ENCODE measurements around the gene ARHGEF40.

The ARHGEF40 gene

DNA sequence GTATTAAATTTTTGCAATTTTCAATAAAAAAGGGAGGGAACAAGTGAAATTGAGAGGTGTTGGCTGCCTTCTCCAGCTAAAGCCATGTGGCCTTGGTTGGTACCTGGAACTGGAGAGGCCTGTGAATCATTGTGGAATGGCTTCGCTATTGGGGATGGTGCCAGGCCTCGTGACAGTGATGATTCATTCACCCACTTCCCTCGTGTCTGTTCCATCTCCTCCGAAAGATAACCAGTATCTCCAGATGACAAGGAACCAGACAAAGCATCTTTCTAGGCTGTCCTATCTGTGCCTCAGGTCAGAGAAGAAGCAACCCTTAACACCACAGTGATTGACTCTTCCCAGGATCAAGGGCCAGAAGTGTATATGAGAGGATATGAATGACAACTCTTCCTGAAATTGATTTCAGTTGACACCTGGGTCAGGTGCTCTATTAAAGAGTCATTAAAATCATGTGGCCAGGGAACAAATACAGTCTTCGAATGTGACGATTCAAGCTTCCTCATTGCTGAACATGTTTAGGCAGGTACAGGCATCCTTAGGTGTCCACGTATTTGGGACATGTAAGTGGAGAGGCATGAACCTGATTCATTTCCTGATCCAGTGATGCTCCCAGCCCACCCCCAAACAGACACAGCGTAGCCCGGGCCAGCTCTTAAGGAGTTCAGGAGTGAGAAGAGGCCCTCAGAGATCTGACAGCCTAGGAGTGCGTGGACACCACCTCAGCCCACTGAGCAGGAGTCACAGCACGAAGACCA lies 28.2 kb upstream of the ARHGEF40 start, which contains the start of gene RNASE7:
Gene RNASE7, plus strand, starts transcription at position 687 of the 758 bp plus-strand sequence. CDS start 631 bp downstream, outside the sequence.
- no peak for DNase-seq (ENCODE audit: low read depth)
- TF ChIP-seq CTCF (IDR thresholded peaks at IDR 0.05; ENCODE audit: low read depth, low read length) (no peak), MAX (IDR thresholded peaks at IDR 0.05; ENCODE audit: low read depth, low read length) (no peak), MYC (IDR thresholded peaks at IDR 0.05; ENCODE audit: low read depth, low read length) (no peak), POLR2A (IDR thresholded peaks at IDR 0.05; ENCODE audit: extremely low read depth, insufficient read length) (no peak)
- no peak within 1 kb of the TSS for H3K4me3 ChIP-seq (ENCODE audit: low read depth, low read length)

DNA sequence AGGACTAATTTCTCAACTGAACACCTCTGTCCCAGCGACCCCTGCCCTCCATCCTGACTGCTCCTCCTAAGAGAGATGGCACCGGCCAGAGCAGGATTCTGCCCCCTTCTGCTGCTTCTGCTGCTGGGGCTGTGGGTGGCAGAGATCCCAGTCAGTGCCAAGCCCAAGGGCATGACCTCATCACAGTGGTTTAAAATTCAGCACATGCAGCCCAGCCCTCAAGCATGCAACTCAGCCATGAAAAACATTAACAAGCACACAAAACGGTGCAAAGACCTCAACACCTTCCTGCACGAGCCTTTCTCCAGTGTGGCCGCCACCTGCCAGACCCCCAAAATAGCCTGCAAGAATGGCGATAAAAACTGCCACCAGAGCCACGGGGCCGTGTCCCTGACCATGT lies 27.2 kb upstream of the ARHGEF40 start:
- no peak for TF ChIP-seq CTCF (IDR thresholded peaks at IDR 0.05; ENCODE audit: low read depth, low read length)
- no peak for TF ChIP-seq POLR2A (IDR thresholded peaks at IDR 0.05; ENCODE audit: extremely low read depth, insufficient read length)
- no peak for TF ChIP-seq MYC (IDR thresholded peaks at IDR 0.05; ENCODE audit: low read depth, low read length)
- TF ChIP-seq MAX (IDR thresholded peaks at IDR 0.05; ENCODE audit: low read depth, low read length) = no peak
- no peak overlapping the region for H3K4me3 ChIP-seq (ENCODE audit: low read depth, low read length)
- DNase-seq (ENCODE audit: low read depth) = no peak

DNA sequence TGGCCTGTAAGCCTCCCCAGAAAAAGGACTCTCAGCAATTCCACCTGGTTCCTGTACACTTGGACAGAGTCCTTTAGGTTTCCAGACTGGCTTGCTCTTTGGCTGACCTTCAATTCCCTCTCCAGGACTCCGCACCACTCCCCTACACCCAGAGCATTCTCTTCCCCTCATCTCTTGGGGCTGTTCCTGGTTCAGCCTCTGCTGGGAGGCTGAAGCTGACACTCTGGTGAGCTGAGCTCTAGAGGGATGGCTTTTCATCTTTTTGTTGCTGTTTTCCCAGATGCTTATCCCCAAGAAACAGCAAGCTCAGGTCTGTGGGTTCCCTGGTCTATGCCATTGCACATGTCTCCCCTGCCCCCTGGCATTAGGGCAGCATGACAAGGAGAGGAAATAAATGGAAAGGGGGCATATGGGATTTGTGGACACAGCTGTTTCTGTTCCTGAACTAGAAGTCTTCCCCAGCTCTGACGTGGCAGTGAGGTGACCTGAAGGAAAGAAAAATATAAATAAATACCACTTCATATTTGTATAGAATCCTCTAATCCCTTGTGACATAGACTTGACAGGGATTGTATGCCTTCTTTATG lies 26.6 kb upstream of the ARHGEF40 start:
- H3K4me3 ChIP-seq (ENCODE audit: low read depth, low read length) = no peak overlapping the region
- TF ChIP-seq MAX (IDR thresholded peaks at IDR 0.05; ENCODE audit: low read depth, low read length) (no peak), CTCF (IDR thresholded peaks at IDR 0.05; ENCODE audit: low read depth, low read length) (no peak), MYC (IDR thresholded peaks at IDR 0.05; ENCODE audit: low read depth, low read length) (no peak), POLR2A (IDR thresholded peaks at IDR 0.05; ENCODE audit: extremely low read depth, insufficient read length) (no peak)

GRCh38 chr14:21043974-21044618 lies 26.0 kb upstream of the ARHGEF40 start:
- no peak for TF ChIP-seq POLR2A (IDR thresholded peaks at IDR 0.05; ENCODE audit: extremely low read depth, insufficient read length)
- TF ChIP-seq MYC (IDR thresholded peaks at IDR 0.05; ENCODE audit: low read depth, low read length) = peak; percentile 7; the same call in 1 of the 2 replicates
- no peak for TF ChIP-seq CTCF (IDR thresholded peaks at IDR 0.05; ENCODE audit: low read depth, low read length)
- TF ChIP-seq MAX (IDR thresholded peaks at IDR 0.05; ENCODE audit: low read depth, low read length) = peak; percentile 20; the same call in 1 of the 2 replicates
- DNase-seq (ENCODE audit: low read depth) = peak; percentile 80
- H3K4me3 ChIP-seq (ENCODE audit: low read depth, low read length) = no peak overlapping the region

More for the DNA sequence above, 26.6 kb upstream of the ARHGEF40 start:
- no peak for DNase-seq (ENCODE audit: low read depth)

GRCh38 chr14:21047378-21047781 lies 22.7 kb upstream of the ARHGEF40 start:
- TF ChIP-seq POLR2A (IDR thresholded peaks at IDR 0.05; ENCODE audit: extremely low read depth, insufficient read length) (no peak), MAX (IDR thresholded peaks at IDR 0.05; ENCODE audit: low read depth, low read length) (no peak), MYC (IDR thresholded peaks at IDR 0.05; ENCODE audit: low read depth, low read length) (no peak), CTCF (IDR thresholded peaks at IDR 0.05; ENCODE audit: low read depth, low read length) (no peak)
- no peak for DNase-seq (ENCODE audit: low read depth)
- H3K4me3 ChIP-seq (ENCODE audit: low read depth, low read length) = no peak overlapping the region
